ENCODE data around the gene CMTM7.
"Not testable (repeated sequence)": the region's sequence is repeated elsewhere in the genome, so short reads cannot be mapped to it uniquely, and the experiment has no call there.

CMTM7 gene

GRCh38 chr3:32383136-32383711 is 8.4 kb upstream of the CMTM7 start:
- DNase-seq (ENCODE audit: low spot score) = no peak

- DNase-seq (ENCODE audit: low spot score) = no peak
These were observed 6.7 kb upstream of the CMTM7 start for GRCh38 chr3:32384938-32385337.

DNA sequence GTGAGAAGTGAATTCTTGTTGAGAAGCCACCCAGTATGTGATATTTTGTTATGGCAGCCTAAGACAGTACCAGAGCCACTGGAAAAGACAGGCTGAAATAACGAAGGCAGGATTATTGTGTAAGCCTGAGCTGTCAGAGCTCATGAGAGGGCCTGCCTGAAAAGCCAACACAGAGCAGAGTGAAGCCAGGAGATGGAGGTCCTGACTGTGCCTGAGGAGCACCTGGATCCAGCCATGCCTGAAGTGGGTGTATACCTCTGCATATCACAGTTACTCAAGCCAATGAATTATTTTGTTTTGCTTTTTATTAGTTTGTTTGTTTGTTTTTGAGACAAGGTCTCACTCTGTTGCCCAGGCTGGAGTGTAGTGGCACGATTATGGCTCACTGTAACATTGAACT is 4.1 kb upstream of the CMTM7 start:
- DNase-seq (ENCODE audit: low spot score) = no peak

- not testable (repeated sequence) for DNase-seq (ENCODE audit: low spot score)
These were observed 2.1 kb upstream of the CMTM7 start for GRCh38 chr3:32389577-32389976.

- DNase-seq (ENCODE audit: low spot score) = peak; percentile 45
These were observed 1.1 kb downstream of the CMTM7 start for GRCh38 chr3:32392536-32393302.

GRCh38 chr3:32395496-32395895 is 3.8 kb downstream of the CMTM7 start:
- DNase-seq (ENCODE audit: low spot score) = no peak

DNA sequence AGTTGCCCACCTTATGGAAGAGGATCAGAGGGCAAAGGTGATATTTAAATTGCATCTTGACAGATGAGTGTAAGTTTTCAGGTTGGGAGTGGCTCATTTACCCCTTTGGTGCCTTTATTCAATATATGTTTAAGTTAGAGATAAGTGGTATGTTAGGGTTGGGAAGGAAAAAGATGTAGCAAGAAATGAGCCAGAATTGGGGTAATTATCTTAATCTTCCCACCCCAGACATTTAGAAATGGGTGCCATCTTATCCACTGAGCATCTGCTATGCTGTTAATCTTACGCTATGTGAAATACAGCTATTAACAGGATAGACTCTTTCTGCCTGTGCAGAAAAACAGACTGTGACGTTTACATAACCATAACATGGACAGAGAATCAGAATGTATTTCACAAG is 6.3 kb downstream of the CMTM7 start:
- DNase-seq (ENCODE audit: low spot score) = no peak

GRCh38 chr3:32398531-32398930 is 6.9 kb downstream of the CMTM7 start:
- DNase-seq (ENCODE audit: low spot score) = no peak

DNA sequence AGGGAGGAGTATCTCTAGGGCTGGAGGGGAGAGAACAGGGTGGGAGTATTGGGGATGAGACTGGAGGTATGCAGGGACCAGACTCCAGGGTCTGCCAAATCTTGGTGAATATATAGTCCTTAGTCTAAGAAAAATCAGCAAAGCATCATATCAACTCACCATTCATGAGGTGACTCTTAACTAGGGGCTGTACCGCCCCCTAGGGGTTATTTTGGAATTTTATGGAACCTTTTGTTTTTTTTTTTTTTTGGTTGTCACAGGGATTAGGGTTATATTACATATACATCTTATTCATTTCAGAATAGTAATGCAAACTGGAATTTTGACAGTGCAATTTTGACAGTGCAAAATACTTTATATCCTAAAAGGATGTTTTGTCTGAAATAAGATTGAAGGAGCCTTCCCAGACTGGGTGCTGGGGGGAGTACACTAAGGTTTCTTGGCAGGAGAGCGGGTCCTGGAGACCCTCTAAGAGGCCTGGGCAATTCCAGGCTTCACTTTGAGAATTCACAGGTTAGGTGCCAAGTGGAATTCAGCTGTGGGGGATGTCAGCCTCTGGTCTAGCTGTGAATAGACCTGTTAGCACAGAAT is 7.5 kb downstream of the CMTM7 start:
- peak; percentile 37 for DNase-seq (ENCODE audit: low spot score)

GRCh38 chr3:32401126-32401525 is 9.5 kb downstream of the CMTM7 start:
- peak; percentile 29 for DNase-seq (ENCODE audit: low spot score)

GRCh38 chr3:32401556-32402081 is 10.0 kb downstream of the CMTM7 start:
- peak; percentile 76 for DNase-seq (ENCODE audit: low spot score)

DNA sequence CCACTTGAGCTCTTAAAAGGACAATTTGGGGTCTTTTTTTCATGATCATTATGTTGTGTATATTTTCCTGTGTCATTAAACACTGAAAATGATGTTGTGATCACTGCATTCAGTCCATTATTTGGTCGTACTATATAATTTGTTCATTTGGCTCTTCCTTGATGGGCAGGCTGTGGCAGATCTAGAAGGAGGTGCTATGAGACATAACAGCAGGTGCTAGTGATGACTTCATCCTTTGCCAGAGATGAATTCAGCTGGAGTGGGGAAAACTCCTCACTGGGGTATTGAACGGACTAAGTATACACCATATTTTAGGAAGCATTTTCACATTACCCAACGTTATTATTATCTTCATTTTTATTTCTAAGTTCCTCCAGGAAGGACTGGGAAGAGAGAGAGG is 12.0 kb downstream of the CMTM7 start:
- no peak for DNase-seq (ENCODE audit: low spot score)

- DNase-seq (ENCODE audit: low spot score) = no peak
These were observed 13.1 kb downstream of the CMTM7 start for GRCh38 chr3:32404714-32405113.

DNA sequence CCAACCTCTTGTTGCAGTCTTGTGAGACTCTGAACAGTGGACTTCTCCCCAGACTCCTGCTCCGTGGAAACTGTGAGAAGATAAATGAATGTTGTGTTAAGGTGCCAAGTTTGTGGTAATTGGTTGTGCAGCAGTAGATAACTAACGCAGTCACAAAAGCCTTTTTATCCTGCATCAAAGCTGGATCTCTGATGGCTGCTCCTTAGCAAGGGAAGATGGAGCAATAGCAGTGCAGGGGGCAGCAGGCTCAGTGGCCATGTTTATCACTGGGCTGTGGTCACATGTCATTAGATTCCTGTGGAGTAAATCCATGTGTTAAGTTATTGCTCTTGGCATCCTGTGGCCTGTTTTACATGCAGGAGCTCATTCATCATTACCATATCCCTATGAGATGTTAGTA is 13.5 kb downstream of the CMTM7 start:
- no peak for DNase-seq (ENCODE audit: low spot score)

- no peak for DNase-seq (ENCODE audit: low spot score)
These were observed 14.2 kb downstream of the CMTM7 start for GRCh38 chr3:32405711-32406323.

GRCh38 chr3:32406486-32407408 is 15.1 kb downstream of the CMTM7 start:
- DNase-seq (ENCODE audit: low spot score) = no peak

DNA sequence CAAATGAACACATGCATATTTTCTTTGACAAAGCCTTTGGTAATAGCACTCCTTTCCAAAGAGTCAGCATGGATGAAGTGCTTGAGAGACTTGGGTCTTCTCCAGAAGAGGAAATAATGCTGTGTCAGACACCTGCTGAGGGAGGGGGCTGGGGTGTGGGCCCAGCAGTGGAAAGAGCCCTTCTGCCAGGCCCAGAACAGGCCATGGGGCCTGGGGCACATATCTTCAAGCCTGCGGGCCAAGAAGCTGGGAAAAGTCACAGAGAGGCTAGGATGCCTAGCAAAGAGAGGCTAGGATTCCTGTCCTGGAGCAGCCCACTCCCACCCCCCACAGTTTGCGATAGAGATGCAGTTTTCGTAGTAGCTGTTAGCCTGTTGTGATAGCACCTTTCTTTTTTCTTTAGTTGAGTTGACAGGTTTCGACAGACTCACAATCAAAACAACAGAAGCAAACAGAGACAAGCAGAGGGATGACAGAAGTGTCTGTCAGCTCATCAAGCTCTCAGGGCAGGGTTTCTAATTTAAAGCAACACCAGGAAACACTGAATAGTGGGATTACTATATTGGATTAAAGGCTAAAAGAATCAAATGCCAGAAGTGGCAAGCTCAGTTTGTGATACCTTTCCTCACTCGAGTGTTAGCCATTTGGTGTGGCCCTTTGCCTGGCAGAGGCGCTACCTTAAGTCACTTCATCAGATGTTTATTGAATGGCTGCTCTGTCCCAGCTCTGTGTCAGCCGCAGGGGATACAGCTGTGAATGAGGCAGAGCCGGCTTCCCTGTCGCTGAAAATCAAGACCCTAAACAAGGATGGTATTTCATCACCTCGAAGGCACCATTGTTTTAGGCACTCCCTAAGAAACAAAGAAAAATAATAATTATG is 19.0 kb downstream of the CMTM7 start:
- no peak for DNase-seq (ENCODE audit: low spot score)

DNA sequence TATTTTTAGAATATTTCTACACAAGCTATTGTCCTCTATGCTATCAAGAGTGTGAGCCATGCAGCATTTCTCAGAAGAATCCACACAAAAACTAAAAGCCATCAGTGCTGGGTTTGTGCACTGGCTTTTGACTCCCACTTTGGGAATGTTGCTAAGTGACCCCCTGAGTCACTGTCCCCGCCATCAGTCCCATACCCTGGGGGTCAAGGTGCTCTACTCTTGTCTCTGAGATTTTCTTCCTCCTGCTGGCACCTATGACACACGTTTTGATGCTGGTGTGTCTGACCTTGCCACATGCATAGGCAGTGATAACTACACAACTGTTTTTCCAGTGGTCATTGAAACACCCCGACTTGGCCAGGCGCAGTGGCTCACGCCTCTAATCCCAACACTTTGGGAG is 19.8 kb downstream of the CMTM7 start:
- no peak for DNase-seq (ENCODE audit: low spot score)

GRCh38 chr3:32412887-32413286 is 21.2 kb downstream of the CMTM7 start:
- no peak for DNase-seq (ENCODE audit: low spot score)

GRCh38 chr3:32413845-32414521 is 22.3 kb downstream of the CMTM7 start:
- no peak for DNase-seq (ENCODE audit: low spot score)

All from SW480 (cell line).